Measurements from ENCODE around the gene CSTB.

CSTB gene

GRCh38 chr21:43810505-43811261, 34.6 kb upstream of the CSTB start:
- no peak for DNase-seq

GRCh38 chr21:43809853-43810504, 33.9 kb upstream of the CSTB start:
- no peak for DNase-seq

- DNase-seq: no peak
These were observed 33.3 kb upstream of the CSTB start for GRCh38 chr21:43809346-43809799.

- no peak for DNase-seq
These were observed 32.7 kb upstream of the CSTB start for GRCh38 chr21:43808832-43809251.

GRCh38 chr21:43808367-43808766, 32.3 kb upstream of the CSTB start:
- DNase-seq: no peak

GRCh38 chr21:43806017-43806710, 30.1 kb upstream of the CSTB start:
- DNase-seq: no peak

GRCh38 chr21:43805275-43805800, 29.2 kb upstream of the CSTB start:
- no peak for DNase-seq

GRCh38 chr21:43803558-43804300, 27.6 kb upstream of the CSTB start:
- DNase-seq: no peak

- DNase-seq: no peak
These were observed 26.7 kb upstream of the CSTB start for GRCh38 chr21:43802713-43803313.

- DNase-seq: no peak
These were observed 25.1 kb upstream of the CSTB start for GRCh38 chr21:43801006-43801783.

- no peak for DNase-seq
These were observed 24.5 kb upstream of the CSTB start for GRCh38 chr21:43800566-43800965.

GRCh38 chr21:43800124-43800523, 24.0 kb upstream of the CSTB start:
- no peak for DNase-seq

GRCh38 chr21:43799301-43799840, 23.3 kb upstream of the CSTB start:
- DNase-seq: no peak

- no peak for DNase-seq
These were observed 22.0 kb upstream of the CSTB start for GRCh38 chr21:43797925-43798715.

GRCh38 chr21:43797415-43797814, 21.3 kb upstream of the CSTB start:
- DNase-seq: no peak

GRCh38 chr21:43794857-43795256, 18.7 kb upstream of the CSTB start:
- DNase-seq: no peak

- no peak for DNase-seq
These were observed 18.2 kb upstream of the CSTB start for GRCh38 chr21:43794311-43794710.

- no peak for DNase-seq
These were observed 17.1 kb upstream of the CSTB start for GRCh38 chr21:43793243-43793642.

GRCh38 chr21:43792406-43792805, 16.3 kb upstream of the CSTB start:
- DNase-seq: no peak

GRCh38 chr21:43790010-43790524, 14.0 kb upstream of the CSTB start:
- no peak for DNase-seq
